Astrocyte of the cerebellum (primary cell): ENCODE data around the gene GMDS.

ENCODE experiments used
- DNase-seq: peaks from one replicate; pipeline ENCODE4 v3.0.0-alpha.2; 2011; ENCODE audit warnings: low read depth
- H3K4me3 ChIP-seq: 2 replicates; pipeline ENCODE4 v1.5.1; 2011; ENCODE audit warnings: mild to moderate bottlenecking, low read depth, low read length, moderate library complexity
- in situ Hi-C: cut with HindIII; loops from 2 replicates; pipeline ENCODE4 v1.10.0; 2017; ENCODE audit warnings: low sequenced_read_pairs
- TF ChIP-seq, protein P1 (sequence below): IDR thresholded peaks from 2 replicates; pipeline ENCODE4 v1.5.1; 2012; ENCODE audit warnings: low read length, low read depth, moderate library complexity, mild to moderate bottlenecking; ENCODE audit errors: missing control alignments

The GMDS gene

DNA sequence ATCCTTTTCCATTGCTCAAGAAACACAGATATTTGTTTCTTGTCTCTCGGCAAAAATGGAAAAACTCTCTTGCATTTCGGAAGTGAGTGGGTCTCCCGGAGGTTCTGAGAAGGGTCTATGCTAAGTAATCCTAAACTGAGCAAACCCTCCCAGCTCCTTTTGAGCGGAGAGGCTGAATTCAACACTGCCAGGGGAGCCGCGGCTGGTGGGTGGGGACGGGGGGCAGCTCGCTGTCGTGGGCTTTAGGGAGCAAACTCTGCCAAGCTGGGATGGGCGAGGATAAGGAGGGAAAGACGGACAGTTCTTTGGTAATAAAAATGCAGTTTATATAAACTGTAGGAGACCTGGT is 424.3 kb downstream of the GMDS start:
- in situ Hi-C loops: no loop called here
- no peak for DNase-seq
- no peak overlapping the region for H3K4me3 ChIP-seq
- TF ChIP-seq, protein P1, sequence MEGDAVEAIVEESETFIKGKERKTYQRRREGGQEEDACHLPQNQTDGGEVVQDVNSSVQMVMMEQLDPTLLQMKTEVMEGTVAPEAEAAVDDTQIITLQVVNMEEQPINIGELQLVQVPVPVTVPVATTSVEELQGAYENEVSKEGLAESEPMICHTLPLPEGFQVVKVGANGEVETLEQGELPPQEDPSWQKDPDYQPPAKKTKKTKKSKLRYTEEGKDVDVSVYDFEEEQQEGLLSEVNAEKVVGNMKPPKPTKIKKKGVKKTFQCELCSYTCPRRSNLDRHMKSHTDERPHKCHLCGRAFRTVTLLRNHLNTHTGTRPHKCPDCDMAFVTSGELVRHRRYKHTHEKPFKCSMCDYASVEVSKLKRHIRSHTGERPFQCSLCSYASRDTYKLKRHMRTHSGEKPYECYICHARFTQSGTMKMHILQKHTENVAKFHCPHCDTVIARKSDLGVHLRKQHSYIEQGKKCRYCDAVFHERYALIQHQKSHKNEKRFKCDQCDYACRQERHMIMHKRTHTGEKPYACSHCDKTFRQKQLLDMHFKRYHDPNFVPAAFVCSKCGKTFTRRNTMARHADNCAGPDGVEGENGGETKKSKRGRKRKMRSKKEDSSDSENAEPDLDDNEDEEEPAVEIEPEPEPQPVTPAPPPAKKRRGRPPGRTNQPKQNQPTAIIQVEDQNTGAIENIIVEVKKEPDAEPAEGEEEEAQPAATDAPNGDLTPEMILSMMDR: no peak

DNA sequence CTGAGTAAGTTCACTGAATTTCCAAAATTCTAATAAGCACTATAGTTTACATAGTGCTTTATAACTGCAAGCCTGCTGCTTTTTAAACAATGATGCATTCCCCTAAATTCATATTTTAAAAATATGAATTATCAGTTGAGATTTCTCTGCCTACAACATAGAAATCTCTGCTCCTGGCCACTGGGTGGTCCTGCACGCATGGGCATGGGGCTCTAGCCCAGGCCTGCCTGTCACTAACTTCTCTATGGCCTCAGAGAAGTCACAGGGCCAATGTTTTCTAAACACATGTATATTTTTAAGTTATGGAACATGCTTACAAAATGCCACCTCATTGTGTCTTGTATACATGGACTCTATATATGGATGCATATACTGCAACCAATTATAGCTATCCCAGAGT is 424.7 kb downstream of the GMDS start:
- in situ Hi-C loops: no loop called here
- TF ChIP-seq, protein P1: no peak
- no peak overlapping the region for H3K4me3 ChIP-seq
- DNase-seq: no peak

DNA sequence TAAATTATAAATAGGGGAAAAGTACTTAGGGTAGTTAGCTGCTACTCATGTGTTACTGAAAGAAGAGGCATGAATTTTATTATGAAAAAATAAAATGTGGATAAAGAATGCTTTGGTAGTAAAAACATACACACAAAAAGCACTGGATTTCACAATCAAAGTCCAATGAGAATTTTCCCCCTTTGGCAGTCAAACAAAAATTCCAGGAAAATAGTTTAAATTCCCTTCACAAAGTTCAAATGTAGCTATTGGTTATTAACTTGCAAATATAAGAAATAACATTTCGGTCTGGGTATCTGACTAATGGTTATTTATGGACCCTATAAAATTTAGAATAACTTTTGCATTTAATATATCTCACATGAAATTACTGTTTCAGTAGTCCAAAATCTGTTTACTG is 425.2 kb downstream of the GMDS start:
- in situ Hi-C loops: no loop called here
- TF ChIP-seq, protein P1: no peak
- H3K4me3 ChIP-seq: no peak overlapping the region
- DNase-seq: peak; percentile 38

DNA sequence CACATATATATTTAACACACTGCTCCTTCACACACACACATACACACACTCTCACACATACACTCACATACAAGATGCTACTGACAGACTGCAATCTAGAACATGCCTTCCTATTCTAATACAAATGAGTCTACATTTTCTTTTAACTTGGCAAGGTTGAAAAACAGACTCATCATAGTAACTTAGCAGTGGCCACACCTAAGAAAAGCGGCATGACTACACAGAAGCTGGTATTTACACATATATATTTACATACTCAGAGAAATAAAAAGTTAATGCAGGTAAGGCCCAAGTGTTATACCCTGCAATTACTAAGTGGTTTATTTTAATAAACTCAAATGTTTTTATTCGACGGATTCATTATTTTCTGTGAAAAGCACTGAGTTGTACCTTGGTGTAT is 426.4 kb downstream of the GMDS start:
- H3K4me3 ChIP-seq: no peak overlapping the region
- in situ Hi-C loops: no loop called here
- TF ChIP-seq, protein P1: no peak
- no peak for DNase-seq

DNA sequence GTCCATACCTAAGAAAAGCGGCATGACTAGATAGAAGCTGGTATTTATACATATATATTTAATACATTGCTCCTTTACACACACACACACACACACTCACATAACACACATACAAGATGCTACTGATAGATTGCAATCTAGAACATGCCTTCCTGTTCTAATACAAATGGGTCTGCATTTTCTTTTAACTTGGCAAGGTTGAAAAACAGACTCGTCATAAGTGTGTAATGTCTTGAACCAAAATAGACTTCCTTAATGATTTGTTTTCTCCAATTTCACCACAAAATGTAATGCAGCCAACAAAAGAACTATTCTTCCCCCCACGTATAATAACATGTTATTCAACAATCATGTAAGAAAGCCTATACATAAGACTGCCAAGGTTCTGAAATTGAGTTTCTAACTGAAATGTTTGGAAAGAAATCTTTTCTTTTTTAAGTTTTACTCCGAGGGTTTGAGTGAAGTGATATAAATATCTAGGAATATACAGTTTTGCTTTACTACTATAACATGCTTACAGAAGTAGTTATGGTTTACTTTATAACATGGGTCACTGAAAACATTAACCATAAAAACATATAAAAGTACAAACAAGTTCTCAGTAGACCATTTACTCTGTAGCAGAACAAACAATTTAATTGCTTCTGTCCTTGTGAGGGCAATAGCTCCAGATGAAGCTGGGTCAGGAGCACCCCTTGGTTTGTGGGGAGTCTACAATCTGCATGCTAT is 428.2 kb downstream of the GMDS start:
- TF ChIP-seq, protein P1: no peak
- in situ Hi-C loops: no loop called here
- H3K4me3 ChIP-seq: no peak overlapping the region
- DNase-seq: peak; percentile 68

DNA sequence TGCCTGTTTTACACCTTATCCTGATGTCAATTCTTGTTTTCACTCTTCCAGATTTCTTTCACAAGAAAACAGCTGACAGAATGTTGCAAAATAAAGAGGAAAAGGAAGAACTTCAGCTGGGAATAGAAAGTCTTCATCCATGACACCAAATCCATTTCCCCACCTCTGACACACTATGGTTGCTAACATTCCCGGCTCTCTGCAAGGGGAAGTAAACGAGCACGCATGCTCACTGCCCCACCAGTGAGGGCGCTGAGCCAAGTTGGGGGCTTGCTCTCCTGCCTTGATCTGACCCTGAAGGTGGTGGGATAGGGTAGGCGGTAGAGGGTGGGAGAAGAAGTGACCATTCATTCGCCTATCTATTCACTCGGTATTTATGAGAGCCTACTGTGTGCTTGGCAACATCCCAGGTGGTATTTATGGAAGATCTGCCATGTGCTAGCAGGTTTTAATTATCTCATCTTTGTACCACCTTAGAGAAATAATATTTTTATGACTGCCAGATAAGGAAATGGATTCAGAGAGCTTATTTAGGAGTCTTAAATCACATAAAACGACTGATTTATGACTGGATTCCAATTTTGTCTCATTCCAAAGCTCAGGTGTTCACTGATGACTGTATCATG is 429.5 kb downstream of the GMDS start:
- in situ Hi-C loops: no loop called here
- H3K4me3 ChIP-seq: no peak overlapping the region
- TF ChIP-seq, protein P1: no peak
- no peak for DNase-seq
